Keratinocyte (primary cell): ENCODE results near the gene SHMT2. TPM values are rescaled to one million over a fixed set of nuclear protein-coding genes. Genes with fewer than 3 reads are reported as not detected.

Experiments used
- DNase-seq: peaks from one replicate; pipeline ENCODE4 v3.0.0-alpha.2; 2011; ENCODE audit warnings: low read depth, missing footprints, low spot score
- FAIRE-seq: peaks from 2 replicates; lab custom pipeline; 2011; peaks lifted over from hg19 to GRCh38; lab: Jason Lieb, UNC
- H2AFZ ChIP-seq: 2 replicates; pipeline ENCODE4 v1.6.0; 2012; ENCODE audit warnings: low read length, control low read depth, inconsistent platforms; ENCODE audit not compliant: control insufficient read depth
- H3K27ac ChIP-seq: 2 replicates; pipeline ENCODE4 v1.5.1; 2011; ENCODE audit warnings: low read length; ENCODE audit not compliant: control insufficient read depth, insufficient read depth
- H3K27me3 ChIP-seq: 3 replicates; pipeline ENCODE4 v1.6.0; 2011; ENCODE audit warnings: low read length; ENCODE audit not compliant: control insufficient read depth, insufficient read depth; ENCODE audit errors: extremely low read depth
- H3K36me3 ChIP-seq, 2 experiments: 2 replicates in 1 of 2; 3 replicates in 1 of 2; pipeline ENCODE4 v1.5.1; 2011; ENCODE audit warnings: low read length in 2 of 2, mild to moderate bottlenecking in 1 of 2; ENCODE audit not compliant: control insufficient read depth in 2 of 2, insufficient read depth in 2 of 2; ENCODE audit errors: extremely low read depth in 1 of 2
- H3K4me1 ChIP-seq: 3 replicates; pipeline ENCODE4 v1.5.1; 2011; ENCODE audit warnings: low read length; ENCODE audit not compliant: control insufficient read depth, insufficient read depth; ENCODE audit errors: extremely low read depth
- H3K4me2 ChIP-seq: 3 replicates; pipeline ENCODE4 v1.6.0; 2011; ENCODE audit warnings: low read depth, low read length; ENCODE audit not compliant: control insufficient read depth, insufficient read depth; ENCODE audit errors: extremely low read depth
- H3K4me3 ChIP-seq, 3 experiments: fragments of 200-600 bp in 1 of 3; sonication (generic) in 1 of 3; 2 replicates in 2 of 3; 3 replicates in 1 of 3; pipeline ENCODE4 v1.5.1; 2011 to 2016; ENCODE audit warnings: low read length in 3 of 3, mild to moderate bottlenecking in 3 of 3, control low read depth in 2 of 3, inconsistent platforms in 1 of 3, low read depth in 1 of 3, mixed read lengths in 1 of 3, mixed run types in 1 of 3, moderate library complexity in 1 of 3; ENCODE audit not compliant: control insufficient read depth in 2 of 3, insufficient read depth in 2 of 3; ENCODE audit errors: extremely low read depth in 1 of 3
- H3K79me2 ChIP-seq: 2 replicates; pipeline ENCODE4 v1.6.0; 2012; ENCODE audit warnings: low read length; ENCODE audit not compliant: control insufficient read depth, insufficient read depth
- H3K9ac ChIP-seq: 3 replicates; pipeline ENCODE4 v1.6.0; 2011; ENCODE audit warnings: low read length; ENCODE audit not compliant: control insufficient read depth, insufficient read depth; ENCODE audit errors: extremely low read depth
- H3K9me1 ChIP-seq: 3 replicates; pipeline ENCODE4 v1.6.0; 2011; ENCODE audit warnings: low read length; ENCODE audit not compliant: control insufficient read depth, insufficient read depth; ENCODE audit errors: extremely low read depth
- H3K9me3 ChIP-seq: 2 replicates; pipeline ENCODE4 v1.5.1; 2012; ENCODE audit warnings: low read depth, low read length; ENCODE audit not compliant: control insufficient read depth
- H4K20me1 ChIP-seq: 3 replicates; pipeline ENCODE4 v1.6.0; 2011; ENCODE audit warnings: low read length; ENCODE audit not compliant: control insufficient read depth, insufficient read depth; ENCODE audit errors: extremely low read depth
- CTCF ChIP-seq, 3 experiments: IDR thresholded peaks in 1 of 3; conservative IDR thresholded peaks in 1 of 3; optimal IDR thresholded peaks in 1 of 3; 2 replicates in 2 of 3; 3 replicates in 1 of 3; pipeline versions ENCODE3 to v1.5.1; 2011; ENCODE audit warnings: low read length in 3 of 3, mild to moderate bottlenecking in 3 of 3, moderate library complexity in 2 of 3, control low read depth in 1 of 3, inconsistent platforms in 1 of 3; ENCODE audit not compliant: insufficient read depth in 2 of 3; ENCODE audit errors: extremely low read depth in 1 of 3
- EZH2 ChIP-seq: IDR thresholded peaks from one replicate; pipeline ENCODE4 v1.6.1; 2012; ENCODE audit warnings: inconsistent platforms, mild to moderate bottlenecking, low read length, moderate library complexity
- dilution Hi-C: fragments of 300-500 bp; cut with MboI; formaldehyde crosslinking; loops from one replicate; pipeline ENCODE4 v1.7.0; 2020; ENCODE audit warnings: low sequenced_read_pairs; ENCODE audit not compliant: extremely low pct_ligation_motif_present
- polyA plus RNA-seq, 5 experiments: library from polyadenylated mRNA; depleted of rRNA in 3 of 5; stranded (reverse) in 3 of 5; stranded (forward) in 1 of 5; unstranded in 1 of 5; fragments of >200 nt; gene quantifications; 1 replicate in 1 of 5; 2 replicates in 3 of 5; 3 replicates in 1 of 5; pipeline versions ENCODE4 v1.2.1 to v1.2.3, GENCODE V29; 2011 to 2012; ENCODE audit warnings: missing spikeins in 2 of 5, low read depth in 1 of 5, low replicate concordance in 1 of 5

Gene SHMT2
- polyA plus RNA-seq, 1 donor (not counting 4 experiments of a cell fraction or from before 2014, with no cell fraction given): 128 TPM

- DNase-seq (no peak), FAIRE-seq (no peak)
- Histone ChIP-seq H4K20me1 (no peaks in the 10 kb centered on the region), H3K4me2 (no peak overlapping the region), H3K36me3 (peaks cover 0 to 28% of the 10 kb centered on the region in 2 experiments), H3K27me3 (no peaks in the 10 kb centered on the region), H2AFZ (no peak overlapping the region), H3K4me1 (no peaks in the 10 kb centered on the region), H3K27ac (no peak overlapping the region), H3K9me1 (no peaks in the 10 kb centered on the region), H3K9ac (no peak overlapping the region), H3K79me2 (no peaks in the 10 kb centered on the region), H3K9me3 (no peaks in the 10 kb centered on the region), H3K4me3 (no peak overlapping the region)
- TF ChIP-seq EZH2 (no peak), CTCF (optimal IDR thresholded peaks at IDR 0.05 in 1 of 3, IDR thresholded peaks at IDR 0.05 in 1 of 3, conservative IDR thresholded peaks at IDR 0.05 in 1 of 3; ENCODE audit: extremely low read depth in 1 of 3, insufficient read depth in 2 of 3, low read length in 3 of 3) (no peak)
- dilution Hi-C loops: no loop called here
Observed at GRCh38 chr12:57207731-57208630, 21.5 kb upstream of the SHMT2 start.

DNA sequence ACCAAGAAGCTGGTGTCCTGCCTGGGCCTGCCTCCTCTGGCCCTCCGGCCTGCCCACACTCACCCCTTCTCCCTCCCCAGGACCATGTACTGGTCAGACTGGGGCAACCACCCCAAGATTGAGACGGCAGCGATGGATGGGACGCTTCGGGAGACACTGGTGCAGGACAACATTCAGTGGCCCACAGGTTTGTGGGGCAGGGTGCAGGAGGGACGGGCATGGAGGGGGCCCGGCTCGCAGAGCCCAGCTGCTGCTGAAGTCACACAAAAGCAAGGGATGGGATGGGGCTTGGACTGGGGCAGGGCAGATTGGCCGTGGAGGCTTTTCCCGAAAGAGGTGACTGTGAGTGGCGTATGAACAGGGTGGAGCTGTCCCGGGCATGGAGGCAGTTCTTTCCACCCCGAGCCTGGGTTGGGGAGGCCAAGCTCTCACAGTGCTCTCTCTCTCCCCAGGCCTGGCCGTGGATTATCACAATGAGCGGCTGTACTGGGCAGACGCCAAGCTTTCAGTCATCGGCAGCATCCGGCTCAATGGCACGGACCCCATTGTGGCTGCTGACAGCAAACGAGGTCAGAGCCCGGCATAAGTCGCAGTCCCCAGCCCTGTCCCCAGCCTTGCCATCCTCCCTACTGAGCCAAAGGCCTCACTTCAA is 20.8 kb upstream of the SHMT2 start:
- H3K9me3 ChIP-seq: no peaks in the 10 kb centered on the region
- FAIRE-seq (no peak), DNase-seq (no peak)
- no peaks in the 10 kb centered on the region for H3K27me3 ChIP-seq
- H3K79me2 ChIP-seq: no peaks in the 10 kb centered on the region
- H3K27ac ChIP-seq: no peak overlapping the region
- no peak for TF ChIP-seq EZH2
- TF ChIP-seq CTCF (optimal IDR thresholded peaks at IDR 0.05 in 1 of 3, IDR thresholded peaks at IDR 0.05 in 1 of 3, conservative IDR thresholded peaks at IDR 0.05 in 1 of 3; ENCODE audit: extremely low read depth in 1 of 3, insufficient read depth in 2 of 3, low read length in 3 of 3): no peak
- dilution Hi-C loops: no loop called here
- H3K4me2 ChIP-seq: no peak overlapping the region
- peaks cover 5% of the 10 kb centered on the region for H3K4me1 ChIP-seq
- no peaks in the 10 kb centered on the region for H3K9me1 ChIP-seq
- no peak overlapping the region for H3K9ac ChIP-seq
- peaks cover 0 to 22% of the 10 kb centered on the region in 2 experiments for H3K36me3 ChIP-seq
- no peak overlapping the region for H3K4me3 ChIP-seq
- no peaks in the 10 kb centered on the region for H4K20me1 ChIP-seq
- no peak overlapping the region for H2AFZ ChIP-seq
